Glutamatergic neuron (in vitro differentiated cells): ENCODE results near the gene CELA2A. TPM values are rescaled to one million over a fixed set of nuclear protein-coding genes. Genes with fewer than 3 reads are reported as not detected.

ENCODE experiments used
- DNase-seq: peaks from one replicate; pipeline ENCODE4 v3.0.0; 2022
- H3K27ac Mint-ChIP-seq: one replicate; pipeline ENCODE4 v1.8.0; 2020; ENCODE audit warnings: mild to moderate bottlenecking, mixed read lengths, inconsistent platforms; ENCODE audit not compliant: unreplicated experiment
- H3K27me3 Mint-ChIP-seq: one replicate; pipeline ENCODE4 v1.8.0; 2020; ENCODE audit warnings: mild to moderate bottlenecking, moderate library complexity, mixed read lengths, inconsistent platforms; ENCODE audit not compliant: unreplicated experiment
- H3K36me3 Mint-ChIP-seq: one replicate; pipeline ENCODE4 v1.8.0; 2020; ENCODE audit warnings: mild to moderate bottlenecking, mixed read lengths, inconsistent platforms; ENCODE audit not compliant: unreplicated experiment
- H3K4me1 Mint-ChIP-seq: one replicate; pipeline ENCODE4 v1.8.0; 2020; ENCODE audit warnings: mild to moderate bottlenecking, low read depth, mixed read lengths, inconsistent platforms; ENCODE audit not compliant: unreplicated experiment
- H3K4me3 Mint-ChIP-seq: one replicate; pipeline ENCODE4 v1.8.0; 2020; ENCODE audit warnings: mild to moderate bottlenecking, mixed read lengths, inconsistent platforms; ENCODE audit not compliant: unreplicated experiment
- H3K9me3 Mint-ChIP-seq: one replicate; pipeline ENCODE4 v1.8.0; 2020; ENCODE audit warnings: mild to moderate bottlenecking, moderate library complexity, mixed read lengths, inconsistent platforms; ENCODE audit not compliant: unreplicated experiment
- total RNA-seq: library from RNA; stranded (reverse); fragmentation: NEBNext Ultra II Directional; extraction: Animal tissue kit (Norgen Biotek cat#: 25700); gene quantifications from one replicate; pipeline ENCODE4 v1.2.1, GENCODE V29; 2021; ENCODE audit not compliant: unreplicated experiment
- TF ChIP-seq, protein P1 (sequence below): fragments of 200-600 bp; sonication (generic); IDR thresholded peaks from one replicate; pipeline ENCODE4 v1.5.0; 2021; ENCODE audit not compliant: partially characterized antibody, unreplicated experiment

Gene CELA2A
- total RNA-seq, 1 donor from 2014 or later, result not detected

DNA sequence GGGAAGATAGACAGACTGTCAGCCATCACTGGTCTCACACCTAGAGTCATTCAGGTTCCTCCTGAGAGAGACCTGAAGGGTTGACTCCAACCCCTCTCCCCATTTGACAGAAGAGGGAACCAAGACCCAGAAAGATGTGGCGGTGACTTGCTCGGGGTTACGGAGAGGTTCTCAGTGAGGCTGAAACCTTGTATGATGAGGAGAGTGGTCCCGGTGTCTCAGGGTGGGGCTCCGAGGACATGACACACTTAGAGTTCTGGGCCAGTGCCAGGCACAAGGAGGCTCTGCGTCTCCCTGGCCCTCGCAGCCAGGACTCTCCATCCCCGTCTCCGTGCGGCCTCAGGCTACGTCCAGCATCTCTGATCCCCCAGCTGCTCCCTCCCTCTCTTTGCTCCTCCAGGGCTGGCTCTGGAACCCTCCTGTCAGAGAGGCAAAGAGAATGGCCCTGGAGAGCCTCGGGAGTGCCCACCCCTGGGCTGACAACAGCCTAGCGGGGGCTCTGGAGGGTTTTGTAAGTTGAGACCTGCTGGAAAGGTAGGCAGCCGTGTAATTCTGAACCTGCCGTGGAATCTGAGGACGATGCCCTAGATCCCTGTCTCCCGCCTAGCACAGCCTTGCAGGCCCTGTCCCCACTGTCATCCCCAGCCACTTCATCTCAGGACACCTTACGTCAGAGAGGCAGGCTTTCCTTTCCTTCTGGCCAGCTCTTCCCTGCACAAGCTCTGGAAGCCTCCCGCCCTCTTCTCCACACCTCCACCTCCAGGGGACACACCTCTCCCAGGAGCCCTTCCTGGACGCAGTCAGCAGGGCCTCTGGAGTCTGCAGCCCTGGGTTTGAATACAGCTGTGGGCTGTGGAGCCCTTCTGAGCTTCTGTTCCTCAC is 42.7 kb upstream of the CELA2A start:
- H3K9me3 Mint-ChIP-seq, result peaks cover 2% of the 10 kb centered on the region
- H3K27me3 Mint-ChIP-seq, result peaks cover 17% of the 10 kb centered on the region
- H3K36me3 Mint-ChIP-seq, result no peaks in the 10 kb centered on the region
- no peak overlapping the region for H3K27ac Mint-ChIP-seq
- no peak for DNase-seq
- TF ChIP-seq, protein P1, sequence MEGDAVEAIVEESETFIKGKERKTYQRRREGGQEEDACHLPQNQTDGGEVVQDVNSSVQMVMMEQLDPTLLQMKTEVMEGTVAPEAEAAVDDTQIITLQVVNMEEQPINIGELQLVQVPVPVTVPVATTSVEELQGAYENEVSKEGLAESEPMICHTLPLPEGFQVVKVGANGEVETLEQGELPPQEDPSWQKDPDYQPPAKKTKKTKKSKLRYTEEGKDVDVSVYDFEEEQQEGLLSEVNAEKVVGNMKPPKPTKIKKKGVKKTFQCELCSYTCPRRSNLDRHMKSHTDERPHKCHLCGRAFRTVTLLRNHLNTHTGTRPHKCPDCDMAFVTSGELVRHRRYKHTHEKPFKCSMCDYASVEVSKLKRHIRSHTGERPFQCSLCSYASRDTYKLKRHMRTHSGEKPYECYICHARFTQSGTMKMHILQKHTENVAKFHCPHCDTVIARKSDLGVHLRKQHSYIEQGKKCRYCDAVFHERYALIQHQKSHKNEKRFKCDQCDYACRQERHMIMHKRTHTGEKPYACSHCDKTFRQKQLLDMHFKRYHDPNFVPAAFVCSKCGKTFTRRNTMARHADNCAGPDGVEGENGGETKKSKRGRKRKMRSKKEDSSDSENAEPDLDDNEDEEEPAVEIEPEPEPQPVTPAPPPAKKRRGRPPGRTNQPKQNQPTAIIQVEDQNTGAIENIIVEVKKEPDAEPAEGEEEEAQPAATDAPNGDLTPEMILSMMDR, result no peak
- H3K4me1 Mint-ChIP-seq, result peaks cover 4% of the 10 kb centered on the region
- no peak overlapping the region for H3K4me3 Mint-ChIP-seq

DNA sequence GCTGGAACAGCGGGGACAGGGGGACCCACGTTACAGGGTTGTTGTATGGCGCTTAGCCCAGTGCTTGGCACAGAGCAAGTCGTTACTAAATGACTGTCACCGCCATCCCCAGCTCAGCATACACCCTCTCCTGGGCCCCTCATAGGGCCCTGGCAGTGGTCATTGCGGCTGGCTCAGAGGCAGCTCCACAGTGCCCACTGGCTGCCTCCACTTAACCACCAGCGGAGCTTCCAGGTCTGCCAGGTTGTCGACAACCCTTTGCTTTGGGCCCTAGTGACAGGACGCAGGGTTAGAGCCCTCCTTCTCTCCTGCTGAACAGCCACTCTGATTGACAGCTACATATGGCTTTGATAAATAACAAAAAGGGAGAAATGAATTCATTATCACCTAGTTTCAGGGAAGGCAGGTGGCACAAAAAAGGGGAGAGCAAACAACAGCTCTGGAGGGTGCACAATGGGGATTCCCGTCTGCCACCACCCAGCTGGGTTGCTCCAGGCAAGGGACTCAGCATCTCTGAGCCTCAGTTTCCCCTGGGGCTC is 42.0 kb upstream of the CELA2A start:
- no peak overlapping the region for H3K27ac Mint-ChIP-seq
- H3K36me3 Mint-ChIP-seq, result no peaks in the 10 kb centered on the region
- H3K27me3 Mint-ChIP-seq, result peaks cover 14% of the 10 kb centered on the region
- no peaks in the 10 kb centered on the region for H3K4me1 Mint-ChIP-seq
- H3K9me3 Mint-ChIP-seq, result peaks cover 2% of the 10 kb centered on the region
- TF ChIP-seq, protein P1, result no peak
- H3K4me3 Mint-ChIP-seq, result no peak overlapping the region
- DNase-seq, result no peak

DNA sequence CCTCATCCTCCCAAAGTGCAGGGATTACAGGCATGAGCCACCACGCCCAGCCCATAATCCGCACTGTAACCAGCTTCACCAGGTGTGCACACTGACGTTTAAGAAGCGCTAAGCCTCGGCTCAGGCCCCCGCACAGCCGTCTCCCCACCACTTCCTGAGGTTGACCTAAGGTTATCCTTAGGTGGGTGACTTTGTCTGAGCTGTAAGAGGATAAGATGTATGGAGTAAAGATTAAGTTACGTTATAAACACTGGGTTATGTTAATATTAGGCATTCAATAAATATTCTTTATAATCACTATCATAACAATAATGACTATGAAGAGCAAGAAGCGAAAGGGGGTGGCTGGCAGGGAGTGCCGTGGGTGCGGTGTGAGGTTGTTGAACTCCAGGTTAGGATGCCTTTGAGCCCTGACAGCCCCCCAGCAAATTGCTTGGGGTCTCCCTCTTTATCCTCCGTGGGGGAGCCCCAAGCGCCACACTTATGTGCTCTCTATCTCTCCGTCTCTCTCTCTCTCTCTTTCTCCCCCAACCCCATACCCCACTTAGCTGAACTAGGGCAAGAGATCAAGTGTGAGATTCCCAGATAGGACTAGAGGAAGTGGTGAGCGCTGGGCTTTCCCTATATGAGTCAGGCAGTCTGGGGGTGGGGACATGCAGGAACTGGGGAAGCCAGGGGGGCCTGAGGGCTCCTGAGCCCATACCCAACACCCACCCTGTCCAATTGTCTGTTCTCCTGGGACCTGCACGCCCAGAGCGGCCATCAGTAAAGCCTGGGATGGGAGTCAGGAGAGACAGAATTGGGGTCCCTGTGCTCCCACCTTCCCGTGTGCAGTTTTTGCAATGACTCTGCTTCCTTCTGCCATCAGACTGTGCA is 39.2 kb upstream of the CELA2A start:
- Mint-ChIP-seq H3K4me3 (no peak overlapping the region), H3K27me3 (peaks cover 6% of the 10 kb centered on the region), H3K4me1 (no peaks in the 10 kb centered on the region), H3K36me3 (no peaks in the 10 kb centered on the region), H3K9me3 (peaks cover 4% of the 10 kb centered on the region), H3K27ac (no peak overlapping the region)
- TF ChIP-seq, protein P1, result no peak
- DNase-seq, result no peak

DNA sequence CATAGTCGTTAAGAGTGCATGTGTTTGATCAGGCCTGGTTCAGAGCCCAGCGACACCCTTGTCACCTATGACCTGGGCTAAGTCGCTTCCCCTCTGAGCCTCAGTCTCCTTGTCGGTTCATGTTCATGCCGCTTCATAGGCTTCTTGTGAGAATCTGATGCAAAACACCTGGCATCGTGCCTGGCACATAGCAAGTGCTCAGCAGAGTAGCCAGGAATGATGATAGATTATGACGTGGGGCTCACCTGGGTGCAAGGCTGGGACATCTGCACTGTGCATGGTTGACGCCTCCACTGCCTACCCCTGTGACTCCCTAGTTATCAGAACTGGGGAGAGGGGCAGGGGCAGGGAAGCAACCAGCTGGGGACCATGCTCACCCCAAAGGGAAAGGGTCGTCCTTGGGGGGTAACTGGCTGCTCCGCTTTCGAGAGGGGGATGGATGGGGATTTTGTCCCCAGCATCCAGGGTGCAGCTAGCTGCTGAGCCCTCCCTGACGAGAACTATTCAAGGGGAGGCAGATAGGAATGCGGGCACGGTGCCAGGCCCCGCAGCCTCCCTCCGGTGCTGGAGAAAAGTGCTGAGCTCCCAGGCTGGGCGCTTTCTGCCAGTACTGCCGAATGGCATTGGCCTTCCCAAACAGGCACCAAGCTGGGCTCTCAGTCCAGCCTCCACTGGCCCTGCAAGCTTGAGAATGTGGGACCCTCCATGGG is 37.6 kb upstream of the CELA2A start:
- DNase-seq, result no peak
- no peaks in the 10 kb centered on the region for H3K36me3 Mint-ChIP-seq
- H3K27ac Mint-ChIP-seq, result no peak overlapping the region
- H3K4me3 Mint-ChIP-seq, result no peak overlapping the region
- no peaks in the 10 kb centered on the region for H3K4me1 Mint-ChIP-seq
- TF ChIP-seq, protein P1, result no peak
- H3K27me3 Mint-ChIP-seq, result peaks cover 5% of the 10 kb centered on the region
- H3K9me3 Mint-ChIP-seq, result peaks cover 4% of the 10 kb centered on the region
